Caco-2 (cell line): ENCODE results near the gene GPC5. TPM values are rescaled to one million over a fixed set of nuclear protein-coding genes. Genes with fewer than 3 reads are reported as not detected.
"Not testable (repeated sequence)": the region's sequence is repeated elsewhere in the genome, so short reads cannot be mapped to it uniquely, and the experiment has no call there.

ENCODE experiments used
- BruUV-seq: library from RNA; stranded (reverse); fragments of 400-500 nt; replicated peaks from 2 replicates; lab custom pipeline; 2021; lab: Mats Ljungman, UMichigan
- CTCF ChIA-PET: fragments of 300-600 bp; sonication (Branson Sonifier 250); formaldehyde crosslinking; loops from one replicate; lab custom pipeline; 2022; ENCODE audit warnings: antibody characterized with exemption; lab: Charles Lee
- POLR2A ChIA-PET: fragments of 300-600 bp; sonication (Branson Sonifier 250); formaldehyde crosslinking; loops from one replicate; lab custom pipeline; 2022; ENCODE audit warnings: antibody characterized with exemption; lab: Charles Lee
- DNase-seq, 2 experiments: peaks; one replicate each; pipeline versions ENCODE4 v3.0.0 to v3.0.0-alpha.2; 2020 to 2022
- H3K27me3 ChIP-seq: replicated peaks from 2 replicates; pipeline ENCODE4 v1.6.0; 2011; ENCODE audit warnings: low read length; ENCODE audit not compliant: control insufficient read depth, insufficient read depth
- H3K36me3 ChIP-seq: 2 replicates; pipeline ENCODE4 v1.5.1; 2011; ENCODE audit warnings: low read length; ENCODE audit not compliant: control insufficient read depth, insufficient read depth
- H3K4me1 ChIP-seq: fragments of 250-450 bp; sonication (Bioruptor Pico); 2 replicates; pipeline ENCODE4 v1.5.1; 2020; ENCODE audit warnings: mild to moderate bottlenecking
- H3K4me3 ChIP-seq: 2 replicates; pipeline ENCODE4 v1.5.1; 2011; ENCODE audit warnings: low read depth, mild to moderate bottlenecking, control low read depth, low read length
- H3K9me3 ChIP-seq: fragments of 250-450 bp; sonication (Bioruptor Pico); 2 replicates; pipeline ENCODE4 v1.5.1; 2020; ENCODE audit warnings: mild to moderate bottlenecking, moderate library complexity
- H3K27ac Mint-ChIP-seq: one replicate; pipeline ENCODE4 v1.8.0; 2022; ENCODE audit warnings: mixed read lengths; ENCODE audit not compliant: unreplicated experiment
- H3K27me3 Mint-ChIP-seq: one replicate; pipeline ENCODE4 v1.8.0; 2022; ENCODE audit warnings: mixed read lengths; ENCODE audit not compliant: insufficient read depth, unreplicated experiment
- H3K36me3 Mint-ChIP-seq: one replicate; pipeline ENCODE4 v1.8.0; 2022; ENCODE audit warnings: mild to moderate bottlenecking, mixed read lengths; ENCODE audit not compliant: insufficient read depth, unreplicated experiment
- H3K4me1 Mint-ChIP-seq: one replicate; pipeline ENCODE4 v1.8.0; 2022; ENCODE audit warnings: low read depth, mixed read lengths; ENCODE audit not compliant: unreplicated experiment
- H3K4me3 Mint-ChIP-seq: one replicate; pipeline ENCODE4 v1.8.0; 2022; ENCODE audit warnings: mild to moderate bottlenecking, moderate library complexity, mixed read lengths; ENCODE audit not compliant: unreplicated experiment
- H3K9me3 Mint-ChIP-seq: one replicate; pipeline ENCODE4 v1.8.0; 2022; ENCODE audit warnings: mixed read lengths; ENCODE audit not compliant: unreplicated experiment
- intact Hi-C: fragments of 100-400 bp; cut with micrococcal nuclease; formaldehyde crosslinking; loops from one replicate; pipeline ENCODE4 v1.10.0; 2022; ENCODE audit not compliant: unreplicated experiment
- total RNA-seq: library from RNA; stranded (reverse); gene quantifications from 2 replicates; pipeline ENCODE4 v1.2.3, GENCODE V29; 2022
- TF ChIP-seq, protein P1 (sequence below), 2 experiments: fragments of 200-600 bp in 1 of 2; IDR thresholded peaks; 1 replicate in 1 of 2; 2 replicates in 1 of 2; pipeline versions ENCODE4 v1.5.1 to v1.8.0; 2011 to 2022; ENCODE audit warnings: antibody characterized with exemption in 1 of 2, control low read depth in 1 of 2, inconsistent platforms in 1 of 2, low read depth in 1 of 2, low read length in 1 of 2, mild to moderate bottlenecking in 1 of 2, moderate library complexity in 1 of 2; ENCODE audit not compliant: insufficient read depth in 1 of 2, severe bottlenecking in 1 of 2, unreplicated experiment in 1 of 2

The GPC5 gene
- total RNA-seq, 1 experiment from 2014 or later: 4.1 TPM

DNA sequence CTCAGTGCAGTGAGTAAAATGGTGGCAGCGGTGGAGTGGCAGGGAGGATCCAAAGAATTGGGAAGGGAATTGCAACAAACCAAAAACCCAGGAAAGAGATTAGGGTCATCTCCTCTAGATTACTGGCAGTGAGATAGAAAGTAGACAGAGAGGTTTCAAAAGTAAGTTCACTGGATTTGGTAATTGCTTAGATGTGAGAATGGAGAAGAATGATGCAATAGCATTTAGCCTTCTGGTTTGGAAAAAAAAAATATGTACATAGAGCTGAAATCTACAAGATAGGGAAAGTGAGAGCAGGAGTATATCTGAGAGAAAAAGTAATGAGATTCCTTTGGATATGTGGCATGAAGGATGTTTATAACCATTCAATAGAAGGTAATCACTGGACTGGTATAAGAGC is 1345.6 kb downstream of the GPC5 start:
- no peaks in the 10 kb centered on the region for H3K27me3 ChIP-seq
- peaks cover 7% of the 10 kb centered on the region for H3K4me1 Mint-ChIP-seq
- 0 out of 2 replicates have a peak, but pooled peaks cover 5% of the 10 kb centered on the region for H3K4me1 ChIP-seq
- ChIA-PET CTCF (no interaction called here), POLR2A (no interaction called here)
- no peak overlapping the region for H3K4me3 Mint-ChIP-seq
- no peak overlapping the region for H3K4me3 ChIP-seq
- no peaks in the 10 kb centered on the region for H3K27me3 Mint-ChIP-seq
- intact Hi-C loops: no loop called here
- H3K36me3 Mint-ChIP-seq: no peaks in the 10 kb centered on the region
- TF ChIP-seq, protein P1, sequence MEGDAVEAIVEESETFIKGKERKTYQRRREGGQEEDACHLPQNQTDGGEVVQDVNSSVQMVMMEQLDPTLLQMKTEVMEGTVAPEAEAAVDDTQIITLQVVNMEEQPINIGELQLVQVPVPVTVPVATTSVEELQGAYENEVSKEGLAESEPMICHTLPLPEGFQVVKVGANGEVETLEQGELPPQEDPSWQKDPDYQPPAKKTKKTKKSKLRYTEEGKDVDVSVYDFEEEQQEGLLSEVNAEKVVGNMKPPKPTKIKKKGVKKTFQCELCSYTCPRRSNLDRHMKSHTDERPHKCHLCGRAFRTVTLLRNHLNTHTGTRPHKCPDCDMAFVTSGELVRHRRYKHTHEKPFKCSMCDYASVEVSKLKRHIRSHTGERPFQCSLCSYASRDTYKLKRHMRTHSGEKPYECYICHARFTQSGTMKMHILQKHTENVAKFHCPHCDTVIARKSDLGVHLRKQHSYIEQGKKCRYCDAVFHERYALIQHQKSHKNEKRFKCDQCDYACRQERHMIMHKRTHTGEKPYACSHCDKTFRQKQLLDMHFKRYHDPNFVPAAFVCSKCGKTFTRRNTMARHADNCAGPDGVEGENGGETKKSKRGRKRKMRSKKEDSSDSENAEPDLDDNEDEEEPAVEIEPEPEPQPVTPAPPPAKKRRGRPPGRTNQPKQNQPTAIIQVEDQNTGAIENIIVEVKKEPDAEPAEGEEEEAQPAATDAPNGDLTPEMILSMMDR (IDR thresholded peaks at IDR 0.05; ENCODE audit: insufficient read depth in 1 of 2, low read depth in 1 of 2, low read length in 1 of 2, severe bottlenecking in 1 of 2, unreplicated experiment in 1 of 2): no peak
- DNase-seq: no peak
- no peaks in the 10 kb centered on the region for H3K9me3 ChIP-seq
- no peaks in the 10 kb centered on the region for H3K9me3 Mint-ChIP-seq
- H3K36me3 ChIP-seq: no peaks in the 10 kb centered on the region
- BruUV-seq: no TSS peak
- H3K27ac Mint-ChIP-seq: no peak overlapping the region

DNA sequence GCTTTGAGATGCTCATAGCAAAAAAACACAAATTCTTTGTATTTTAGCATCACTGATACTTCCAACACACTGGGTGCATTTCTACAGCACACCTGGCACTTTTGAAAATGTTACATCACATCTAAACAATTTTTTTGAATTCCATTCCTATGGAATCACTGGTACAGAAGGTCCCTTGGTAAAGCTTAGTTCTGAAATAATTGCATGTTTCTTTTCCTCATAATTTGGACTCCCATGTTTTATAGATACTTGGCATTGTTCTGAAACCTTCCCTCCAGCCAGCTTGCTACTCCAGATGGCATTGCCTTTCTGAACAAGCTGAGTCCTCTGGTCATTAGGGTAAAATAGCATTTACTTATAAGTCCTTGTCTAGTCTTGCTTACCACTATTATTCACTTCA is 1346.8 kb downstream of the GPC5 start:
- BruUV-seq: no TSS peak
- Mint-ChIP-seq H3K9me3 (no peaks in the 10 kb centered on the region), H3K27me3 (no peaks in the 10 kb centered on the region)

DNA sequence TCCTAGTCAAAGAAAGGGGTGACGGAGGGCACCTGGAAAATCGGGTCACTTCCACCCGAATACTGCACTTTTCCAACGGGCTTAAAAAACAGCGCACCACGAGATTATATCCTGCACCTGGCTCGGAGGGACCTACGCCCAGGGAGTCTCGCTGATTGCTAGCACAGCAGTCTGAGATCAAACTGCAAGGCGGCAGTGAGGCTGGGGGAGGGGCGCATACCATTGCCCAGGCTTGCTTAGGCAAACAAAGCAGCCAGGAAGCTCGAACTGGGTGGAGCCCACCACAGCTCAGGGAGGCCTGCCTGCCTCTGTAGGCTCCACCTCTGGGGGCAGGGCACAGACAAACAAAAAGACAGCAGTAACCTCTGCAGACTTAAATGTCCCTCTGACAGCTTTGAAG is 1354.3 kb downstream of the GPC5 start:
- H3K4me3 Mint-ChIP-seq, BruUV-seq, H3K27ac Mint-ChIP-seq, H3K4me3 ChIP-seq, H3K4me1 Mint-ChIP-seq, POLR2A ChIA-PET, H3K27me3 ChIP-seq, H3K9me3 ChIP-seq, H3K36me3 ChIP-seq, H3K36me3 Mint-ChIP-seq, H3K9me3 Mint-ChIP-seq, intact Hi-C loops, H3K27me3 Mint-ChIP-seq, H3K4me1 ChIP-seq, CTCF ChIA-PET: not testable (repeated sequence)
- DNase-seq: peak; percentile 66 to 81

More for the DNA sequence above, 1346.8 kb downstream of the GPC5 start:
- Histone ChIP-seq H3K27me3 (no peaks in the 10 kb centered on the region), H3K36me3 (no peaks in the 10 kb centered on the region), H3K4me3 (no peak overlapping the region), H3K9me3 (no peaks in the 10 kb centered on the region), H3K4me1 (0 out of 2 replicates have a peak, but pooled peaks cover 5% of the 10 kb centered on the region)
- TF ChIP-seq, protein P1 (IDR thresholded peaks at IDR 0.05; ENCODE audit: insufficient read depth in 1 of 2, low read depth in 1 of 2, low read length in 1 of 2, severe bottlenecking in 1 of 2, unreplicated experiment in 1 of 2): no peak
- POLR2A ChIA-PET: no interaction called here
- H3K36me3 Mint-ChIP-seq: no peaks in the 10 kb centered on the region
- DNase-seq: no peak
- intact Hi-C loops: no loop called here
- no peak overlapping the region for H3K27ac Mint-ChIP-seq
- no peaks in the 10 kb centered on the region for H3K4me1 Mint-ChIP-seq
- CTCF ChIA-PET: no interaction called here
- H3K4me3 Mint-ChIP-seq: no peak overlapping the region

DNA sequence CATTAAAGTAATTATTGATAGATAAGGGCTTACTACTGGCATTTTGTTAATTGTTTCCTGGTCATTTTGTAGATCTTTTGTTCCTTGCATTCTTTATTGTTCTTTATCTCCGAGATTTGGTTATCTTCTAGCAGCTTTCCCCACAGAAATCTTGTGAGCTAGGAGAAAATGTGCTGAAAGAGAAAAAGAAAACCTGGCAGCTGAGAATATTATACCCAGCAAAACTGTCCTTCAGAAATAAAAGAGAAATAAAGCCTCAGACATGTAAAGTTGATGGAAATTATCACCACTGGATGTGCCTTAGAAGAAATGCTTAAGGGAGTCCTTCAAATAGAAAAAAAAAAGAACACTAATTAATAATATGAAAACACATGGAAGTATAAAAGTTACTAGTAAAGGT is 1363.3 kb downstream of the GPC5 start:
- H3K4me1 ChIP-seq: no peaks in the 10 kb centered on the region
- H3K9me3 ChIP-seq: peaks cover 19% of the 10 kb centered on the region; the same call in 1 of the 2 replicates
- Mint-ChIP-seq H3K36me3 (peaks cover 5% of the 10 kb centered on the region), H3K4me1 (no peaks in the 10 kb centered on the region), H3K4me3 (no peak overlapping the region), H3K9me3 (peaks cover 36% of the 10 kb centered on the region), H3K27me3 (no peaks in the 10 kb centered on the region), H3K27ac (no peak overlapping the region)
- BruUV-seq: no TSS peak
- DNase-seq: no peak
- no peak overlapping the region for H3K4me3 ChIP-seq
- CTCF ChIA-PET: no interaction called here
- intact Hi-C loops: no loop called here
- TF ChIP-seq, protein P1 (IDR thresholded peaks at IDR 0.05; ENCODE audit: insufficient read depth in 1 of 2, low read depth in 1 of 2, low read length in 1 of 2, severe bottlenecking in 1 of 2, unreplicated experiment in 1 of 2): no peak
- no peaks in the 10 kb centered on the region for H3K36me3 ChIP-seq
- no peaks in the 10 kb centered on the region for H3K27me3 ChIP-seq
- POLR2A ChIA-PET: no interaction called here
